Body of pancreas (tissue), 4 donors: ENCODE results near the gene SNTN. TPM values are rescaled to one million over a fixed set of nuclear protein-coding genes. Genes with fewer than 3 reads are reported as not detected.

Experiments
- ATAC-seq: fragments of 150-250 bp; one replicate; pipeline ENCODE4 v1.9.1; 2016
- DNase-seq, 4 donors: peaks; one replicate each; pipeline ENCODE4 v3.0.0-alpha.2; 2019
- H3K27ac ChIP-seq, 4 donors: fragments of 200-600 bp; sonication (generic); 1 replicate in 3 of 4; 2 replicates in 1 of 4; pipeline versions ENCODE4 v1.5.1 to v1.6.1; 2016 to 2019; ENCODE audit warnings: mild to moderate bottlenecking in 1 of 4, mixed read lengths in 1 of 4, moderate library complexity in 1 of 4
- H3K27me3 ChIP-seq, 2 donors: fragments of 200-600 bp; sonication (generic); one replicate each; pipeline ENCODE4 v1.6.0; 2016; ENCODE audit warnings: mild to moderate bottlenecking in 1 of 2
- H3K36me3 ChIP-seq, 2 donors: fragments of 200-600 bp; sonication (generic); replicated peaks in 1 of 2; 2 replicates each; pipeline ENCODE4 v1.5.1; 2016; ENCODE audit warnings: low read depth in 2 of 2; ENCODE audit not compliant: insufficient read depth in 1 of 2
- H3K4me1 ChIP-seq: fragments of 200-600 bp; sonication (generic); one replicate; pipeline ENCODE4 v1.6.0; 2016
- H3K4me3 ChIP-seq, 2 donors: fragments of 200-600 bp; sonication (generic); 1 replicate in 1 of 2; 2 replicates in 1 of 2; pipeline ENCODE4 v1.5.1; 2016 to 2019
- H3K9me3 ChIP-seq, 3 donors: fragments of 200-600 bp; sonication (generic); 1 replicate in 2 of 3; 2 replicates in 1 of 3; pipeline ENCODE4 v1.5.1; 2016
- POLR2A ChIP-seq, 3 donors: fragments of 450-650 bp; IDR thresholded peaks; one replicate each; pipeline ENCODE4 v1.6.1; 2016; ENCODE audit warnings: antibody characterized with exemption in 3 of 3, mild to moderate bottlenecking in 2 of 3
- WGBS, 2 donors: methylation state at CpG; one replicate each; pipeline ENCODE4 v1.1.5; 2017; 5-methylcytosine and 5-hydroxymethylcytosine counted together
- intact Hi-C: fragments of 100-400 bp; cut with DNase I; formaldehyde crosslinking; loops from one replicate; pipeline ENCODE4 v1.15.1; 2023
- total RNA-seq, 2 donors: library from RNA; depleted of rRNA; stranded (reverse); fragments of >200 nt; gene quantifications; one replicate each; pipeline ENCODE4 v1.1.0, GENCODE V29; 2016
- TF ChIP-seq, protein P1 (sequence below), 7 experiments: fragments of 450-650 bp in 4 of 7; fragments of 200-600 bp in 3 of 7; sonication (generic) in 3 of 7; IDR thresholded peaks; one replicate each; pipeline ENCODE4 v1.5.1; 2016 to 2019; ENCODE audit warnings: antibody characterized with exemption in 7 of 7

SNTN gene
- total RNA-seq, 2 donors from 2014 or later, result 1.0 TPM; not detected in 1

DNA sequence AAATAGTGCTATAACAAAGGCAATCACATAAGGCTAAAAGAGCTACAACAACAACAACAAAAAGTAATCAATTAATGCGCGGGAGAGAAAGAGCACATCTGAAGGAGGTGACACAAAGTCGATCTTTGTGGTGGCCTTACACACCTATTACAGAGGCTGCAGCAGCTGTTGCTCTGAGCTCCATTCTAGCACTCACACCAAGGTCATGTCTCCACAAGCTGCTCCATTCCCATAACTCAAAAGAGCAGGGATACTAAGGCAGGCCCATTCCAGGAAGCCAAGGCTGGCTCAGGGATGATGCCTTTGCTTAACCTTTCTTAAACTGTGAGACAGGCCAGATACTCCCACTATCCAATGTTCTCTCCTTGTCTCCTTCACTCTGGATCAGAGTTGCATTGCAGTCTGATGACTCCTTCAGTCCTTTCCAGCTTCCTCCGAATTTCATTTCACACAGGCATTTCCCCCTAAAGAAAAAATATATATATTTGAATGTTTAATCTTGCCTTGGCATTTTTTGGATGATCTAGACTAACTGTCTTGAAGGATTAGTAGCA is 52.7 kb downstream of the SNTN start:
- no peak overlapping the region for H3K4me3 ChIP-seq
- peak; percentile 53 to 75 (median 60) for DNase-seq
- H3K27me3 ChIP-seq, result no peaks in the 10 kb centered on the region
- peaks cover 9% of the 10 kb centered on the region for H3K4me1 ChIP-seq
- ATAC-seq, result peak; percentile 81
- TF ChIP-seq POLR2A (IDR thresholded peaks at IDR 0.05), result no peak
- TF ChIP-seq, protein P1, sequence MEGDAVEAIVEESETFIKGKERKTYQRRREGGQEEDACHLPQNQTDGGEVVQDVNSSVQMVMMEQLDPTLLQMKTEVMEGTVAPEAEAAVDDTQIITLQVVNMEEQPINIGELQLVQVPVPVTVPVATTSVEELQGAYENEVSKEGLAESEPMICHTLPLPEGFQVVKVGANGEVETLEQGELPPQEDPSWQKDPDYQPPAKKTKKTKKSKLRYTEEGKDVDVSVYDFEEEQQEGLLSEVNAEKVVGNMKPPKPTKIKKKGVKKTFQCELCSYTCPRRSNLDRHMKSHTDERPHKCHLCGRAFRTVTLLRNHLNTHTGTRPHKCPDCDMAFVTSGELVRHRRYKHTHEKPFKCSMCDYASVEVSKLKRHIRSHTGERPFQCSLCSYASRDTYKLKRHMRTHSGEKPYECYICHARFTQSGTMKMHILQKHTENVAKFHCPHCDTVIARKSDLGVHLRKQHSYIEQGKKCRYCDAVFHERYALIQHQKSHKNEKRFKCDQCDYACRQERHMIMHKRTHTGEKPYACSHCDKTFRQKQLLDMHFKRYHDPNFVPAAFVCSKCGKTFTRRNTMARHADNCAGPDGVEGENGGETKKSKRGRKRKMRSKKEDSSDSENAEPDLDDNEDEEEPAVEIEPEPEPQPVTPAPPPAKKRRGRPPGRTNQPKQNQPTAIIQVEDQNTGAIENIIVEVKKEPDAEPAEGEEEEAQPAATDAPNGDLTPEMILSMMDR (IDR thresholded peaks at IDR 0.05), result no peak
- 42 to 50% methylated on average over 4 of the region's 4 CpGs for WGBS, 2 donors
- no peaks in the 10 kb centered on the region for H3K36me3 ChIP-seq
- H3K27ac ChIP-seq, result peak overlapping the region in 1 of 4 donors; percentile 37
- H3K9me3 ChIP-seq, result no peaks in the 10 kb centered on the region
- intact Hi-C loops, result no loop called here

DNA sequence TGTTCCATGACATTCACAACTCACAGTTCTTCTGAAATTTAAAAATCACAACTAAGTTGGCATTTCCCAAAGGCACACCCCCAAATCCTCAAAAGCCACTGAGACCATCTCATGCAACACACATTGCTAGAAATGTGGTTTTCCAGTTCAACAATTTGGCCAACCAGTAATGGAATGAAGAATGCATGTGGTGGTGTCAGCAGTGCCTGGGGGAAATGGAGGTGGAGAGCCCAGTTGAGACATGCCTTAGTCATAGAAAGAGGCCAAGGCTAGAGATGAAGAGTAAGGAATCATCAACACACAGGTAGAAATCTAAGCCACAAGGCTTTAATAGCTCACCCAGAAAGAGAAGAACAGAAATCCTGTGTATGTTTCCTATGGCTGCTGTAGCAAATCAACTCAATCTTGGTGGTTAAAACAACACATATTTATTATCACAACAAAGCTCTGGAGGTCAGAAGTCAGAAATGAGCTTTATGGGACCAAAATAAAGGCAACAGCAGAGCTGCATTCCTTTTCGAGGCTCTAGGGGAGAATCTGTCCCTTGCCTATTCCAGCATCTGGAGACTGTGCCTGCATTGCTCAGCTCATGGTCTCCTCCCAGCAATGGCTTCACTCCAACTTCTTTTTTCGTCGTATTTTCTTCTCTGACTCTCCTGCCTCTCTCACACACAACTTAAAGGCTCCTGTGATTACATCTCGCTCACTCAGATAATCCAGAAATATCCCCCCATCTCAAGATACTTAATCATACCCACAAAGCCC is 54.0 kb downstream of the SNTN start:
- no peaks in the 10 kb centered on the region for H3K36me3 ChIP-seq
- H3K9me3 ChIP-seq, result no peaks in the 10 kb centered on the region
- no peaks in the 10 kb centered on the region for H3K27me3 ChIP-seq
- DNase-seq (no peak), ATAC-seq (no peak)
- H3K4me1 ChIP-seq, result peaks cover 9% of the 10 kb centered on the region
- 69 to 73% methylated on average over 4 of the region's 4 CpGs for WGBS, 2 donors
- no peak overlapping the region for H3K4me3 ChIP-seq
- no peak overlapping the region for H3K27ac ChIP-seq
- TF ChIP-seq, protein P1 (IDR thresholded peaks at IDR 0.05), result no peak
- TF ChIP-seq POLR2A (IDR thresholded peaks at IDR 0.05), result no peak
- intact Hi-C loops, result no loop called here

DNA sequence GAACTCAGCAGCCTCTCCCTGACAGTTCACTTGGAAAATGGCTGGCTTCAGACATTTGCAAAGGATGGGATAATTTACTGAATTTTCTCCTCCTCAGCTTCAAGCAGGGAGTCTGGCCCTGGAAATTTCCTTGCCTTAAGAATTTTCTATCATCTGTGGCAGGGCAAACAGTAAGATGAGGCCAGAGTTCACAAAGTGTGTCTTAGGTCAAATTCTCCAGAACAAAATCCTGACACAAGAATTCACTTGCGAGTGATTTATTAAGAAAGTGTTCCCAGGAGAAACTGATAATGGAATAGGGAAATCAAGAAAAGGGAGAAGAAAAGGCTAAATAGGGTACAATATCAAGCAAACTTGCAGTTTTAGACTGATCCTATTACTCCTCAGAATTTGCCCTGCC is 55.3 kb downstream of the SNTN start:
- DNase-seq (no peak), ATAC-seq (no peak)
- no peaks in the 10 kb centered on the region for H3K9me3 ChIP-seq
- H3K36me3 ChIP-seq, result no peaks in the 10 kb centered on the region
- peaks cover 9% of the 10 kb centered on the region for H3K4me1 ChIP-seq
- 83 to 90% methylated on average over 1 of the region's 1 CpG for WGBS, 2 donors
- H3K4me3 ChIP-seq, result no peak overlapping the region
- no peak for TF ChIP-seq POLR2A (IDR thresholded peaks at IDR 0.05)
- TF ChIP-seq, protein P1 (IDR thresholded peaks at IDR 0.05), result no peak
- no peak overlapping the region for H3K27ac ChIP-seq
- no peaks in the 10 kb centered on the region for H3K27me3 ChIP-seq
- intact Hi-C loops, result no loop called here

DNA sequence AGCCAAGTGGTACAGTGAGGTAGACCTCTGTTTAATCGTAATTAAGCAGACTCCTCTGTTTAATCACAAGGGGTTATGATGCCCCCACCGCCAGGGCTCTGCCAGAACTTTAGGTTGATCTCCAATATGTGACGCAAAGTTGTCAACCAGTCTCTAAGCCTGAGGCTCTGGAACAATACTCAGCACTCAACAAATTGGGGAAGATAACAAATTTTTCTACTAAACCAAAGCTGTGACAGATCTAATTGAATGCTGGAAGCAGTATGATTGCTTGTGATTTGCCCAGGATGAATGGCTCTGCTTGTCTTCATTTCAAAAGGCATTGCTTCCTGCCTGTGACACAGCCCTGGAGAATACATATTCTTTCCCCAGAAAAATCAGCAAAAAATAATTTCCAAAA is 57.1 kb downstream of the SNTN start:
- Histone ChIP-seq H3K9me3 (no peaks in the 10 kb centered on the region), H3K27me3 (no peaks in the 10 kb centered on the region), H3K4me3 (no peak overlapping the region), H3K4me1 (peaks cover 8% of the 10 kb centered on the region), H3K36me3 (no peaks in the 10 kb centered on the region), H3K27ac (no peak overlapping the region)
- ATAC-seq, result no peak
- 71 to 72% methylated on average over 3 of the region's 3 CpGs for WGBS, 2 donors
- intact Hi-C loops, result no loop called here
- no peak for DNase-seq
- TF ChIP-seq, protein P1 (IDR thresholded peaks at IDR 0.05), result no peak
- no peak for TF ChIP-seq POLR2A (IDR thresholded peaks at IDR 0.05)

Other genes starting within 250 kb of the SNTN start
- not detected for gene C3orf49, start 166.6 kb downstream of the SNTN start, total RNA-seq
- 10 to 100 TPM; 26.0 to 47.0 TPM for gene THOC7, start 211.1 kb downstream of the SNTN start, total RNA-seq
- 10 to 100 TPM; 36.3 to 43.8 TPM for gene ATXN7, start 211.2 kb downstream of the SNTN start, total RNA-seq